H1 (cell line): ENCODE results near the gene ANKRD12. TPM values are rescaled to one million over a fixed set of nuclear protein-coding genes. Genes with fewer than 3 reads are reported as not detected.
A peak's percentile ranks its signal among the peaks of the same experiment; 100 is the strongest.

ENCODE experiments used
- CTCF ChIA-PET: fragments of 300-600 bp; sonication (Branson Sonifier 250); formaldehyde crosslinking; loops from one replicate; lab custom pipeline; 2021; ENCODE audit not compliant: partially characterized antibody; lab: Charles Lee
- POLR2A ChIA-PET: fragments of 300-600 bp; sonication (Branson Sonifier 250); formaldehyde crosslinking; loops from one replicate; lab custom pipeline; 2021; ENCODE audit warnings: inconsistent platforms; ENCODE audit not compliant: partially characterized antibody; lab: Charles Lee
- DNase-seq, 2 experiments: peaks; one replicate each; pipeline versions ENCODE4 v3.0.0 to v3.0.0-alpha.2; 2010 to 2022; ENCODE audit warnings: low spot score in 2 of 2, low read depth in 1 of 2, mixed read lengths in 1 of 2
- FAIRE-seq: peaks from 2 replicates; lab custom pipeline; 2011; peaks lifted over from hg19 to GRCh38; lab: Jason Lieb, UNC
- H2AFZ ChIP-seq: 2 replicates; pipeline ENCODE4 v1.8.1; 2012; ENCODE audit warnings: low read length, inconsistent platforms
- H2AK5ac ChIP-seq: 2 replicates; pipeline ENCODE4 v1.6.1; 2013; ENCODE audit warnings: low read depth, low read length
- H2BK120ac ChIP-seq: replicated peaks from 2 replicates; pipeline ENCODE3; 2013; ENCODE audit warnings: low read depth, low read length, inconsistent platforms
- H2BK12ac ChIP-seq: 2 replicates; pipeline ENCODE4 v1.6.1; 2013; ENCODE audit warnings: low read depth, low read length
- H2BK15ac ChIP-seq: 2 replicates; pipeline ENCODE4 v1.6.1; 2013; ENCODE audit warnings: low read length
- H2BK20ac ChIP-seq: 2 replicates; pipeline ENCODE4 v1.6.1; 2013; ENCODE audit warnings: low read length
- H2BK5ac ChIP-seq: 2 replicates; pipeline ENCODE4 v1.6.1; 2013; ENCODE audit warnings: low read depth, low read length
- H3K14ac ChIP-seq: 2 replicates; pipeline ENCODE4 v1.6.1; 2013; ENCODE audit warnings: inconsistent platforms; ENCODE audit not compliant: insufficient read length
- H3K18ac ChIP-seq: 2 replicates; pipeline ENCODE4 v1.6.1; 2013; ENCODE audit warnings: low read length; ENCODE audit errors: extremely low read depth
- H3K23ac ChIP-seq: 2 replicates; pipeline ENCODE4 v1.6.1; 2013; ENCODE audit warnings: inconsistent platforms; ENCODE audit not compliant: insufficient read length
- H3K23me2 ChIP-seq: 2 replicates; pipeline ENCODE4 v1.6.1; 2013; ENCODE audit warnings: low read depth, low read length
- H3K27ac ChIP-seq: 2 replicates; pipeline ENCODE4 v1.6.1; 2011; ENCODE audit warnings: low read depth, low read length, inconsistent platforms
- H3K27me3 ChIP-seq, 4 experiments: replicated peaks in 1 of 4; 1 replicate in 1 of 4; 2 replicates in 3 of 4; pipeline versions ENCODE4 v1.6.1 to v1.8.1; 2011 to 2013; ENCODE audit warnings: low read length in 3 of 4, mild to moderate bottlenecking in 3 of 4, inconsistent platforms in 2 of 4, mixed read lengths in 2 of 4, moderate library complexity in 1 of 4; ENCODE audit not compliant: control insufficient read depth in 3 of 4, insufficient read depth in 3 of 4; ENCODE audit errors: extremely low read depth in 1 of 4
- H3K36me3 ChIP-seq, 4 experiments: 2 replicates each; pipeline versions ENCODE4 v1.6.1 to v1.8.1; 2011 to 2013; ENCODE audit warnings: mild to moderate bottlenecking in 4 of 4, low read length in 3 of 4, moderate library complexity in 2 of 4, control low read depth in 1 of 4, inconsistent platforms in 1 of 4; ENCODE audit not compliant: insufficient read depth in 4 of 4, control insufficient read depth in 2 of 4
- H3K4ac ChIP-seq: replicated peaks from 2 replicates; pipeline ENCODE3; 2013; ENCODE audit warnings: low read length, low read depth, mixed read lengths, inconsistent platforms; ENCODE audit not compliant: insufficient read length
- H3K4me1 ChIP-seq, 4 experiments: replicated peaks in 1 of 4; 1 replicate in 1 of 4; 2 replicates in 3 of 4; pipeline versions ENCODE4 v1.6.1 to v1.8.1; 2011 to 2013; ENCODE audit warnings: low read length in 3 of 4, inconsistent platforms in 2 of 4, mixed read lengths in 1 of 4; ENCODE audit not compliant: insufficient read depth in 4 of 4, control insufficient read depth in 3 of 4
- H3K4me2 ChIP-seq, 2 experiments: 2 replicates each; pipeline versions ENCODE4 v1.6.1 to v1.8.1; 2011 to 2013; ENCODE audit warnings: low read depth in 2 of 2, low read length in 2 of 2, control low read depth in 1 of 2, inconsistent platforms in 1 of 2, mild to moderate bottlenecking in 1 of 2; ENCODE audit not compliant: insufficient read depth in 1 of 2
- H3K4me3 ChIP-seq, 4 experiments: fragments of 200-600, 300-600 bp in 1 of 4; sonication (generic), shearing (Covaris generic), sonication (Bioruptor Twin) in 1 of 4; 2 replicates each; pipeline versions ENCODE4 v1.5.1 to v1.8.1; 2011 to 2016; ENCODE audit warnings: low read length in 4 of 4, low read depth in 3 of 4, control low read depth in 2 of 4, inconsistent platforms in 2 of 4, mild to moderate bottlenecking in 2 of 4, mixed read lengths in 1 of 4, moderate library complexity in 1 of 4; ENCODE audit not compliant: insufficient read depth in 2 of 4; ENCODE audit errors: extremely low read depth in 1 of 4
- H3K56ac ChIP-seq: replicated peaks from 2 replicates; pipeline ENCODE3; 2013; ENCODE audit warnings: low read depth, mild to moderate bottlenecking, mixed read lengths, low read length, inconsistent platforms; ENCODE audit not compliant: insufficient read length
- H3K79me1 ChIP-seq: 2 replicates; pipeline ENCODE4 v1.6.1; 2013; ENCODE audit warnings: low read depth, low read length, control low read depth
- H3K79me2 ChIP-seq, 2 experiments: 2 replicates each; pipeline versions ENCODE4 v1.6.1 to v1.8.1; 2012 to 2013; ENCODE audit warnings: low read length in 2 of 2, mild to moderate bottlenecking in 2 of 2, inconsistent platforms in 1 of 2; ENCODE audit not compliant: insufficient read depth in 2 of 2, control insufficient read depth in 1 of 2
- H3K9ac ChIP-seq, 4 experiments: replicated peaks in 1 of 4; 1 replicate in 1 of 4; 2 replicates in 3 of 4; pipeline versions ENCODE4 v1.6.1 to v1.8.1; 2011 to 2013; ENCODE audit warnings: low read depth in 3 of 4, low read length in 3 of 4, control low read depth in 2 of 4, mild to moderate bottlenecking in 2 of 4, moderate library complexity in 2 of 4, inconsistent platforms in 1 of 4; ENCODE audit errors: extremely low read depth in 1 of 4
- H3K9me3 ChIP-seq, 2 experiments: 2 replicates each; pipeline versions ENCODE4 v1.6.1 to v1.8.1; 2012 to 2013; ENCODE audit warnings: mild to moderate bottlenecking in 2 of 2, moderate library complexity in 2 of 2, control low read depth in 1 of 2, inconsistent platforms in 1 of 2, low read depth in 1 of 2, low read length in 1 of 2, mixed read lengths in 1 of 2; ENCODE audit not compliant: insufficient read depth in 2 of 2
- H4K20me1 ChIP-seq, 2 experiments: replicated peaks in 1 of 2; 2 replicates each; pipeline versions ENCODE3 to v1.8.1; 2011 to 2013; ENCODE audit warnings: inconsistent platforms in 2 of 2, low read length in 2 of 2, mild to moderate bottlenecking in 1 of 2; ENCODE audit not compliant: insufficient read depth in 2 of 2, control insufficient read depth in 1 of 2
- H4K5ac ChIP-seq: 2 replicates; pipeline ENCODE4 v1.6.1; 2013; ENCODE audit warnings: low read length, low read depth, mixed read lengths, inconsistent platforms; ENCODE audit not compliant: insufficient read length
- H4K8ac ChIP-seq: 2 replicates; pipeline ENCODE4 v1.8.0; 2013; ENCODE audit warnings: mild to moderate bottlenecking, moderate library complexity, low read length, inconsistent platforms; ENCODE audit not compliant: insufficient read depth; ENCODE audit errors: extremely low read depth
- H4K91ac ChIP-seq: replicated peaks from 2 replicates; pipeline ENCODE3; 2013; ENCODE audit warnings: low read length, mixed read lengths, inconsistent platforms; ENCODE audit not compliant: insufficient read length
- CHD1 ChIP-seq: IDR thresholded peaks from 2 replicates; pipeline ENCODE4 v1.6.1; 2012; ENCODE audit warnings: low read depth, low read length, improper control_type of control experiment
- EP300 ChIP-seq, 2 experiments: IDR thresholded peaks; 1 replicate in 1 of 2; 2 replicates in 1 of 2; pipeline ENCODE4 v1.6.1; 2011 to 2012; ENCODE audit warnings: low read depth in 2 of 2, low read length in 2 of 2, mild to moderate bottlenecking in 2 of 2, borderline replicate concordance in 1 of 2, inconsistent platforms in 1 of 2, moderate library complexity in 1 of 2
- EZH2 ChIP-seq: fragments of 200-600 bp; sonication (generic); IDR thresholded peaks from 2 replicates; pipeline ENCODE4 v1.7.1; 2012; ENCODE audit warnings: low read depth, mild to moderate bottlenecking, moderate library complexity, low read length, inconsistent platforms; ENCODE audit not compliant: severe bottlenecking
- HDAC2 ChIP-seq, 2 experiments: fragments of 300-600 bp in 1 of 2; sonication (generic) in 1 of 2; IDR thresholded peaks; 2 replicates each; pipeline ENCODE4 v1.6.1; 2011 to 2012; ENCODE audit warnings: low read depth in 2 of 2, low read length in 2 of 2, mild to moderate bottlenecking in 2 of 2, moderate library complexity in 2 of 2, borderline replicate concordance in 1 of 2, inconsistent platforms in 1 of 2
- KDM4A ChIP-seq: IDR thresholded peaks from one replicate; pipeline ENCODE4 v1.7.1; 2012; ENCODE audit warnings: low read depth, mild to moderate bottlenecking, moderate library complexity, low read length, inconsistent platforms; ENCODE audit not compliant: severe bottlenecking
- KDM5A ChIP-seq: fragments of 200-600 bp; IDR thresholded peaks from 2 replicates; pipeline ENCODE4 v1.7.1; 2012; ENCODE audit warnings: mild to moderate bottlenecking, low read length, inconsistent platforms, mixed read lengths
- RXRA ChIP-seq: IDR thresholded peaks from 2 replicates; pipeline ENCODE4 v1.6.1; 2011; ENCODE audit warnings: low read depth, mild to moderate bottlenecking, low read length, moderate library complexity; ENCODE audit not compliant: insufficient read depth
- SP2 ChIP-seq: IDR thresholded peaks from 2 replicates; pipeline ENCODE4 v1.6.1; 2012; ENCODE audit warnings: mild to moderate bottlenecking, low read length, inconsistent platforms
- TAF1 ChIP-seq: IDR thresholded peaks from 2 replicates; pipeline ENCODE4 v1.6.1; 2011; ENCODE audit warnings: mild to moderate bottlenecking, low read depth, low read length
- TCF12 ChIP-seq: IDR thresholded peaks from 2 replicates; pipeline ENCODE4 v1.6.1; 2011; ENCODE audit warnings: low read depth, mild to moderate bottlenecking, low read length
- WGBS, 2 experiments: shearing (Covaris generic) in 1 of 2; methylation state at CpG; one replicate each; pipeline versions ENCODE4 v1.1.6 to v1.1.7; 2013 to 2015; ENCODE audit warnings: low lambda C conversion rate in 2 of 2, mixed read lengths in 2 of 2, inconsistent platforms in 1 of 2, low coverage in 1 of 2, missing lambda C conversion rate in 1 of 2; ENCODE audit not compliant: insufficient replicate concordance in 2 of 2, insufficient coverage in 1 of 2, insufficient read length in 1 of 2; ENCODE audit errors: extremely low coverage in 1 of 2, missing lambda C conversion rate in 1 of 2; 5-methylcytosine and 5-hydroxymethylcytosine counted together
- polyA plus RNA-seq, 7 experiments: library from polyadenylated mRNA; depleted of rRNA in 3 of 7; stranded (reverse) in 5 of 7; unstranded in 2 of 7; fragments of >200 nt in 5 of 7; fragments of 200-250 nt in 2 of 7; gene quantifications; 1 replicate in 5 of 7; 2 replicates in 1 of 7; 4 replicates in 1 of 7; pipeline versions ENCODE4 v1.2.1 to v1.2.3, GENCODE V29; 2011 to 2013; ENCODE audit warnings: missing spikeins in 2 of 7, mixed read lengths in 2 of 7
- total RNA-seq: library from RNA; stranded (reverse); fragmentation: NEBNext Ultra II Directional; extraction: Animal tissue kit (Norgen Biotek cat#: 25700); gene quantifications from 2 replicates; pipeline ENCODE4 v1.2.1, GENCODE V29; 2021

ANKRD12 gene
- total and polyA plus RNA-seq, 2 of the 8 experiments (the other 6 are each of a cell fraction or from before 2014, with no cell fraction given): 2.6 to 37.9 TPM

DNA sequence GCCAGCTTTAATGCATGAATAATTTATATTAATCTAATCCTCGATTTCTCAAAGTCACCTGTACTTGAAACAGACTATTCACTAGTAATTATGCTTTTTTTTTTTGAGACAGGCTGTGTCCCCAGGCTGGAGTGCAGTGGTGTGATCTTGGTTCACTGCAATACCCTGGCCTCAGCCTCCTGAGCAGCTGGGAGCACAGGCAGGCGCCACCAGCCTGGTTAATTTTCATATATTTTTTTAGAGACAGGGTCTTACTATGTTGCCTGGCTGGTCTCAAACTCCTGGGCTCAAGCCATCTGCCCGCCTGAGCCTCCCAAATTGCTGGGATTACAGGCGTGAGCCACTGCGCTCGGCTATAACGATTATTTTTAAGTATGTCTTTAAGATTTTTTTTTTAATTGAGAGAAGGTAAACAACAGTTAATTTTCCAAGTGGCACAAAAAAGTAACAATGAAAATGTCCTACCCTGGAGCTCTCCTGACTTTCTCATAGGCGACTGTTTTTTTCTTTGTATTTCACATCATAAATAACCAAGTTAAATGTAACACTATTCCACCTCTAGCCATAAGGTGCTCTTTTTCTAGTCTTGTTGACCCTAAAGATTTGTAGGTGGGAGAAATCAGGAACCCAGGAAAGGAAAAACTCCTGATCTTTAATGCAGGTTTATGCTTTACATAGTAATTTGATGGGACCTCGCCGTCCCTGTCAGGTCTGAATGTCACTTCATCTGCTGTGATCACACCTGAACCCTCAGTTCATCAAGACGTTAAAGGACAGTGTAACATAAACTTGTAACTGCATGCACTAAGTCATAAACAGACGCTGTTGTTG, 1.3 kb upstream of the ANKRD12 start:
- H3K14ac ChIP-seq: no peak overlapping the region
- peaks cover 0 to 3% (median 1%) of the 10 kb centered on the region in 4 experiments; a peak in 2 of 7 replicates for H3K4me1 ChIP-seq
- peak overlapping the region; percentile 79 to 85 (median 80) for H3K4me3 ChIP-seq
- no peak overlapping the region for H2BK12ac ChIP-seq
- no peak overlapping the region for H2BK120ac ChIP-seq
- peak overlapping the region; percentile 18 for H3K23ac ChIP-seq
- H2BK15ac ChIP-seq: no peak overlapping the region
- peaks cover 4 to 46% (median 15%) of the 10 kb centered on the region in 4 experiments; a peak in 6 of 8 replicates for H3K36me3 ChIP-seq
- H2AFZ ChIP-seq: no peak overlapping the region
- H2AK5ac ChIP-seq: 0 out of 2 replicates have a peak overlapping the region, but pooled peaks have one; percentile 56
- CTCF ChIA-PET: interaction anchor here (0.5 to 2.1 kb wide), 8 partner anchors 10 to 328 kb away, joined by 3 to 6 read pairs (median 4); no protein-coding TSS in a partner anchor
- peaks cover 7 to 31% of the 10 kb centered on the region in 2 experiments for H3K79me2 ChIP-seq
- no peak overlapping the region for H2BK20ac ChIP-seq
- H3K79me1 ChIP-seq: peaks cover 4% of the 10 kb centered on the region; the same call in 1 of the 2 replicates
- no peak overlapping the region for H3K56ac ChIP-seq
- WGBS, 2 experiments: 60% methylated on average over 12 of the region's 12 CpGs; no CpG with 5 or more reads in 1 of the 2 experiments
- peak overlapping the region in 3 of 4 experiments; percentile 13 to 77 (median 50); a peak in 4 of 7 replicates for H3K9ac ChIP-seq
- H4K8ac ChIP-seq: no peak overlapping the region
- H3K18ac ChIP-seq: no peak overlapping the region
- DNase-seq: no peak
- no peak overlapping the region for H4K5ac ChIP-seq
- H4K20me1 ChIP-seq: peaks cover 0 to 9% of the 10 kb centered on the region in 2 experiments
- H4K91ac ChIP-seq: no peak overlapping the region
- POLR2A ChIA-PET: interaction anchor here (0.5 to 4.4 kb wide), 18 partner anchors 9 to 490 kb away, joined by 3 to 44 read pairs (median 4); partner anchors contain the start of genes NDUFV2 and TWSG1
- H3K4ac ChIP-seq: peak overlapping the region; percentile 60
- peaks cover 8% of the 10 kb centered on the region for H3K23me2 ChIP-seq
- H3K27me3 ChIP-seq: no peaks in the 10 kb centered on the region
- peak overlapping the region; percentile 74 to 90 for H3K4me2 ChIP-seq
- peak overlapping the region; percentile 92; the same call in 1 of the 2 replicates for H3K27ac ChIP-seq
- FAIRE-seq: no peak
- H2BK5ac ChIP-seq: peak overlapping the region; percentile 98; the same call in 1 of the 2 replicates
- no peaks in the 10 kb centered on the region for H3K9me3 ChIP-seq
- TF ChIP-seq TAF1 (no peak), TCF12 (no peak), KDM4A (no peak), SP2 (no peak), KDM5A (no peak), RXRA (no peak), HDAC2 (IDR thresholded peaks at IDR 0.05; ENCODE audit: borderline replicate concordance in 1 of 2, low read depth in 2 of 2, low read length in 2 of 2) (no peak), EP300 (IDR thresholded peaks at IDR 0.05; ENCODE audit: borderline replicate concordance in 1 of 2, low read depth in 2 of 2, low read length in 2 of 2) (no peak), EZH2 (no peak), CHD1 (no peak)
